Stimulated activated memory B cell treated with anti-CD40 and anti-IgM and Interleukin-4, amounts not matched to agents 10 μg/mL and 1 μg/mL and 100 μg/mL, for 72 hours (primary cell): ENCODE results near the gene ATG3.
"Not testable (repeated sequence)": the region's sequence is repeated elsewhere in the genome, so short reads cannot be mapped to it uniquely, and the experiment has no call there.

Experiments
- ATAC-seq: fragments of 150-1000 bp; cut with Tn5 transposase; 2 replicates; pipeline ENCODE4 v1.10.0; 2021
- H3K27ac Mint-ChIP-seq: one replicate; pipeline ENCODE4 v1.8.0; 2022; ENCODE audit warnings: mild to moderate bottlenecking, mixed read lengths
- H3K27me3 Mint-ChIP-seq: one replicate; pipeline ENCODE4 v1.8.0; 2022; ENCODE audit warnings: mixed read lengths
- H3K36me3 Mint-ChIP-seq: one replicate; pipeline ENCODE4 v1.8.0; 2022; ENCODE audit warnings: mixed read lengths
- H3K4me1 Mint-ChIP-seq: one replicate; pipeline ENCODE4 v1.8.0; 2022; ENCODE audit warnings: mixed read lengths
- H3K4me3 Mint-ChIP-seq: one replicate; pipeline ENCODE4 v1.8.0; 2022; ENCODE audit warnings: mild to moderate bottlenecking, moderate library complexity, mixed read lengths
- H3K9me3 Mint-ChIP-seq: one replicate; pipeline ENCODE4 v1.8.0; 2022; ENCODE audit warnings: mixed read lengths

The ATG3 gene

GRCh38 chr3:112531358-112531781, 30.4 kb downstream of the ATG3 start:
- ATAC-seq, result no peak
- H3K27me3 Mint-ChIP-seq, result no peaks in the 10 kb centered on the region
- no peak overlapping the region for H3K27ac Mint-ChIP-seq
- H3K4me1 Mint-ChIP-seq, result peaks cover 5% of the 10 kb centered on the region
- H3K36me3 Mint-ChIP-seq, result peaks cover 26% of the 10 kb centered on the region
- no peak overlapping the region for H3K4me3 Mint-ChIP-seq
- no peaks in the 10 kb centered on the region for H3K9me3 Mint-ChIP-seq

- peaks cover 20% of the 10 kb centered on the region for H3K36me3 Mint-ChIP-seq
- no peak for ATAC-seq
- no peak overlapping the region for H3K4me3 Mint-ChIP-seq
Measured at GRCh38 chr3:112530573-112530972, 31.2 kb downstream of the ATG3 start.

DNA sequence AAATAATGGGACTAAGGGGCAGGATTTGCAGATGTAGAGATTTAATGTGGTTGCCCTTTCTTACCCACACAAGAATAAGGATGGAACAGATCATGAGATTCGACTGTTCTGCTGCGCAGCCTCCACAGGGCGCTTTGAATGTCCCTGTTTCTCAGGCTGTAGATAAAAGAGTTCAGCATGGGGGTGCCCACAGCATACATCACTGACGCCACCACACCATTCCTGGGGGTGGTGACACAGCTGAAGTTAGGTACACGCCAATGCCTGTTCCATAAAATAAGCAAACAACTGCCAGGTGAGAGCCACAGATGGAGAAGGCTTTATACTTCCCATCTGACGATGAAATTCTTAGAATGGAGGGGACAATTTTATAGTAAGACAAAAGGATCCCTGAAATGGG, 37.6 kb downstream of the ATG3 start:
- H3K9me3 Mint-ChIP-seq, ATAC-seq, H3K27ac Mint-ChIP-seq, H3K27me3 Mint-ChIP-seq, H3K4me3 Mint-ChIP-seq, H3K4me1 Mint-ChIP-seq: not testable (repeated sequence)
- H3K36me3 Mint-ChIP-seq, result peaks cover 16% of the 10 kb centered on the region

More at GRCh38 chr3:112530573-112530972, 31.2 kb downstream of the ATG3 start:
- H3K27me3 Mint-ChIP-seq, result no peaks in the 10 kb centered on the region
- peaks cover 5% of the 10 kb centered on the region for H3K4me1 Mint-ChIP-seq
- no peaks in the 10 kb centered on the region for H3K9me3 Mint-ChIP-seq
- H3K27ac Mint-ChIP-seq, result no peak overlapping the region

DNA sequence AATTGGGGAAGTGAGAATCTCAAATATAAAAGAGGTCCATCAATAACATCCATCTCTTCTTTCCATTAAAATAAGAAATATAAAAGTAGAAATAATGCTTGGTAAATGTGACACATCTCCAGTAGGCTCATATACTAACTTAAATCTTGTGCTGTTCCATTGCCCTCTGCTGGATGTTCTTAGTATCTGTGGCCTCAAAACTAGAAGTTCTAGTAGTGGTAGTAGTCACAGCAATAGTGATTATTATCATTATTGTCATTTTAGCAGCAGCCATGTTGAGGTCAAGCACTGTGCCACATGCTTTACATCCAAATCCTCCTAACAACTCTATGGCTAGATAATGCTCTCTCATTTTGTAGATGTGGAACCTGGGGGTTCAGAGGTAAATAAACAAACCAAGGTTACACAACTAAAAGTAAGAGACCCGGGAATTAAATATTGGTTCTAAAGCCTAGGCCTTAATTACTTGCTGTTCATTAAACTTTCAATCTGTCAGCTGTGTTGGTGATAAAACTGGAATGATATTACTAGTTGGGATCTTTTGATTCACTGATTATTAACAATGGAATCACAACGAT, 42.2 kb downstream of the ATG3 start:
- Mint-ChIP-seq H3K4me1 (peaks cover 22% of the 10 kb centered on the region), H3K27ac (peak overlapping the region; percentile 68), H3K4me3 (no peak overlapping the region), H3K9me3 (peaks cover 3% of the 10 kb centered on the region), H3K27me3 (no peaks in the 10 kb centered on the region), H3K36me3 (peaks cover 13% of the 10 kb centered on the region)
- ATAC-seq, result peak; percentile 77

DNA sequence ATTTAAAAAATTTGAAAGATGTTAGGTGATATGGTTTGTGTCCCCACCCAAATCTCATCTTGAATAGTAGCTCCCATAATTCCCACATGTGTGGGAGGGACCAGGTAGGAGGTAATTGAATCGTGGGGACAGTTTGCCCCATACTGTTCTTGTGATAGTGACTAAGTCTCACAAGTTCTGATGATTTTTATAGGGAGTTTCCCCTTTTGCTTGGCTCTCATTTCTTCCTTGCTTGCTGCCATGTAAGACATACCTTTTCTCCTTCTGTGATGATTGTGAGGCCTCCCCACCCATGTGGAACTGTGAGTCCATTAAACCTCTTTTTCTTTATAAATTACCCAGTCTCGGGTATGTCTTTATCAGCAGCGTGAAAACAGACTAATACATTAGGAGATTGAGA, 42.8 kb downstream of the ATG3 start:
- H3K36me3 Mint-ChIP-seq, H3K4me3 Mint-ChIP-seq, ATAC-seq, H3K9me3 Mint-ChIP-seq, H3K27me3 Mint-ChIP-seq: not testable (repeated sequence)
- H3K27ac Mint-ChIP-seq, result peak overlapping the region; percentile 68
- H3K4me1 Mint-ChIP-seq, result peaks cover 27% of the 10 kb centered on the region

GRCh38 chr3:112514527-112515128, 47.1 kb downstream of the ATG3 start:
- no peak overlapping the region for H3K4me3 Mint-ChIP-seq
- peaks cover 5% of the 10 kb centered on the region for H3K36me3 Mint-ChIP-seq
- ATAC-seq, result peak; percentile 97
- no peaks in the 10 kb centered on the region for H3K27me3 Mint-ChIP-seq
- H3K9me3 Mint-ChIP-seq, result peaks cover 3% of the 10 kb centered on the region
- H3K27ac Mint-ChIP-seq, result peak overlapping the region; percentile 84
- peaks cover 33% of the 10 kb centered on the region for H3K4me1 Mint-ChIP-seq

DNA sequence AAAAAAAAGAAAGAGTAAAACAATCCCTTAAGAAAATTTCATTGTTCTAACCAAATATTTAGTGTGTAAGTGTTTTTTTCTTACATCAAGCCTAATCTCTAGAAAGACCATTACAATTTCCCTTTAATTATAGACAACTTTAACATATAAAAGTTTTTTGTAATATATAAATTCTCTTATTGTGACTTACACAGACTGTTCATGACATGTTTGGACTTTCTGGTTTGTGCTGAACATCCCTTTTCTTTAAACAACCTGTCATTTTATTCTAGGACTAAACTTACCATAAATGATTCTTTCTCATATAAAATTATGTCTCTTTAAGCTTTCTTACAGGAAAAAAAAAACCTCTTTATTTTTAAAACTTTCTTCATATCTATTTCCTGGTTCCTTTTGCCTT, 49.4 kb downstream of the ATG3 start:
- ATAC-seq, result no peak
- Mint-ChIP-seq H3K36me3 (peaks cover 5% of the 10 kb centered on the region), H3K27me3 (no peaks in the 10 kb centered on the region), H3K9me3 (no peaks in the 10 kb centered on the region), H3K4me1 (peaks cover 44% of the 10 kb centered on the region), H3K4me3 (no peak overlapping the region), H3K27ac (no peak overlapping the region)

- Mint-ChIP-seq H3K36me3 (peaks cover 5% of the 10 kb centered on the region), H3K9me3 (no peaks in the 10 kb centered on the region), H3K4me3 (peak overlapping the region; percentile 48), H3K27me3 (no peaks in the 10 kb centered on the region), H3K27ac (peak overlapping the region; percentile 86), H3K4me1 (peaks cover 55% of the 10 kb centered on the region)
- ATAC-seq, result peak; percentile 53
Measured at GRCh38 chr3:112508860-112509259, 52.9 kb downstream of the ATG3 start.

DNA sequence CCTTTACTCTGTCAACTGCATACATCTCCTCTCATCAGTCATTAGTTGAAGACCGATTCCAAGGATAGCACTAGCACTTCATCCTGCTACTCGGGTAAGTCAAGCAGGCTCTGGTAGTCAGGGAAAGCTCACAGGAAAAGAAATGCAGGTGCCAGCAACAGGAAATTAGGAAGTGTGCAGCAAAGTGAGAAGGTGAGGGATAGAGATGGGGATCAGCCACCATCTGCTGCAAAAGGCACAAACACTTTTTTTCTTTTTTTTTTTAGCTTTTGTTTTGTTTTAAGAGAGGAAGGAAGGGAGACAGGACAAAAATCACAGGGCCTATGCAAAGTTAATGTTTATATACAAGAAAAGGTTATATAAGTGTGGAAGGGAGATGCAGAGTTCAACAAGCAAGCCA, 53.5 kb downstream of the ATG3 start:
- Mint-ChIP-seq H3K4me1 (peaks cover 60% of the 10 kb centered on the region), H3K27ac (peak overlapping the region; percentile 86)
- ATAC-seq, result no peak

DNA sequence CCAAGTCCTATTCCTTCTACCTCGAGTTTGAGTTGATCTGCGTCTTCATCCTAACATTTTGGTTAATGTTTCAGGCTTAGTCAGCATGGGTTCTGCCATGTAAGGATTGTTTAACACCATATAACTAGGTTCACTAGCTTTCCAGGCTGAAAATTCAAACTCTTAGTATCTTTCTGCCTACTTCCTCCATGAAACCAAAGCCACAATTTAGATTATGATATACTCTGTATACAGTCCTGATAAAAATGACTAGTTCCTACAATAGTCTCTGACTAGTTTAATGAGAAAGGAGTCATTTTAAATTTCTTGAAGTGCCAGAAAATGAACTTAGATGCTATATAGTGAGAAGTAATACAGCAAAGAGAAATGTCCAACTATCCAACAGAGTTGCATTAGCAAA, 55.9 kb downstream of the ATG3 start:
- Mint-ChIP-seq H3K27ac (peak overlapping the region; percentile 68), H3K36me3 (peaks cover 5% of the 10 kb centered on the region)
- ATAC-seq, result peak; percentile 71

More for the DNA sequence above, 53.5 kb downstream of the ATG3 start:
- H3K4me3 Mint-ChIP-seq, result no peak overlapping the region
- H3K9me3 Mint-ChIP-seq, result no peaks in the 10 kb centered on the region
- H3K36me3 Mint-ChIP-seq, result peaks cover 5% of the 10 kb centered on the region
- H3K27me3 Mint-ChIP-seq, result no peaks in the 10 kb centered on the region

GRCh38 chr3:112504123-112504522, 57.6 kb downstream of the ATG3 start:
- peaks cover 72% of the 10 kb centered on the region for H3K4me1 Mint-ChIP-seq
- no peaks in the 10 kb centered on the region for H3K27me3 Mint-ChIP-seq
- no peak overlapping the region for H3K4me3 Mint-ChIP-seq
- no peaks in the 10 kb centered on the region for H3K9me3 Mint-ChIP-seq
- H3K27ac Mint-ChIP-seq, result peak overlapping the region; percentile 68
- peak; percentile 60 for ATAC-seq
- peaks cover 4% of the 10 kb centered on the region for H3K36me3 Mint-ChIP-seq

More for the DNA sequence above, 55.9 kb downstream of the ATG3 start:
- H3K4me3 Mint-ChIP-seq, result no peak overlapping the region
- no peaks in the 10 kb centered on the region for H3K27me3 Mint-ChIP-seq
- peaks cover 65% of the 10 kb centered on the region for H3K4me1 Mint-ChIP-seq
- no peaks in the 10 kb centered on the region for H3K9me3 Mint-ChIP-seq

- ATAC-seq, result no peak
- Mint-ChIP-seq H3K27ac (peak overlapping the region; percentile 68), H3K4me1 (peaks cover 65% of the 10 kb centered on the region), H3K27me3 (no peaks in the 10 kb centered on the region), H3K36me3 (no peaks in the 10 kb centered on the region), H3K9me3 (no peaks in the 10 kb centered on the region), H3K4me3 (no peak overlapping the region)
Measured at GRCh38 chr3:112503304-112503972, 58.3 kb downstream of the ATG3 start.

- Mint-ChIP-seq H3K36me3 (no peaks in the 10 kb centered on the region), H3K27me3 (no peaks in the 10 kb centered on the region), H3K4me1 (peaks cover 62% of the 10 kb centered on the region), H3K4me3 (no peak overlapping the region), H3K9me3 (no peaks in the 10 kb centered on the region), H3K27ac (peak overlapping the region; percentile 97)
- no peak for ATAC-seq
Measured at GRCh38 chr3:112500621-112501020, 61.1 kb downstream of the ATG3 start.

GRCh38 chr3:112498914-112499711, 62.6 kb downstream of the ATG3 start, which contains the start of gene BTLA:
Gene BTLA, minus strand, starts transcription at chr3:112499472. Its CDS starts 114 bp downstream, at chr3:112499358.
- H3K4me1 Mint-ChIP-seq, result peaks cover 65% of the 10 kb centered on the region
- H3K4me3 Mint-ChIP-seq, result peak within 1 kb of the TSS; percentile 95
- ATAC-seq, result peak; percentile 89
- peaks cover 5% of the 10 kb centered on the region for H3K9me3 Mint-ChIP-seq
- no peaks in the 10 kb centered on the region for H3K27me3 Mint-ChIP-seq
- peaks cover 7% of the 10 kb centered on the region for H3K36me3 Mint-ChIP-seq
- peak within 1 kb of the TSS; percentile 97 for H3K27ac Mint-ChIP-seq

GRCh38 chr3:112497897-112498548, 63.7 kb downstream of the ATG3 start:
- Mint-ChIP-seq H3K9me3 (peaks cover 5% of the 10 kb centered on the region), H3K4me1 (peaks cover 65% of the 10 kb centered on the region), H3K36me3 (peaks cover 13% of the 10 kb centered on the region), H3K4me3 (peak overlapping the region; percentile 95), H3K27me3 (no peaks in the 10 kb centered on the region), H3K27ac (peak overlapping the region; percentile 97)
- peak; percentile 49 for ATAC-seq
